Stimulated activated CD8-positive, alpha-beta memory T cell treated with anti-CD3 and anti-CD28 coated beads, Interleukin-4, amount 100 ng/mL, for 24 hours (primary cell): Measurements from ENCODE around the gene PAK6.

Experiments used
- DNase-seq: peaks from one replicate; pipeline ENCODE4 v3.0.0-alpha.2; 2020; ENCODE audit warnings: low read depth

Gene PAK6

GRCh38 chr15:40255033-40255432 lies 16.2 kb downstream of the PAK6 start:
- no peak for DNase-seq

GRCh38 chr15:40256638-40257235 lies 17.9 kb downstream of the PAK6 start:
- no peak for DNase-seq

- no peak for DNase-seq
Measured at GRCh38 chr15:40257656-40258450, 19.0 kb downstream of the PAK6 start.

GRCh38 chr15:40258544-40258943 lies 19.7 kb downstream of the PAK6 start:
- no peak for DNase-seq

- DNase-seq = no peak
Measured at GRCh38 chr15:40259021-40259420, 20.2 kb downstream of the PAK6 start.

- DNase-seq = no peak
Measured at GRCh38 chr15:40263024-40263754, 24.3 kb downstream of the PAK6 start.

GRCh38 chr15:40264321-40265153 lies 25.7 kb downstream of the PAK6 start:
- no peak for DNase-seq

- DNase-seq = no peak
Measured at GRCh38 chr15:40265355-40265754, 26.5 kb downstream of the PAK6 start.

GRCh38 chr15:40265875-40266274 lies 27.0 kb downstream of the PAK6 start:
- DNase-seq = no peak

- DNase-seq = no peak
Measured at GRCh38 chr15:40266828-40267304, 28.0 kb downstream of the PAK6 start.

- DNase-seq = no peak
Measured at GRCh38 chr15:40267670-40268069, 28.8 kb downstream of the PAK6 start.

- DNase-seq = no peak
Measured at GRCh38 chr15:40269604-40270003, 30.7 kb downstream of the PAK6 start.

- DNase-seq = no peak
Measured at GRCh38 chr15:40270246-40270995, 31.6 kb downstream of the PAK6 start.

GRCh38 chr15:40271685-40272484 lies 33.0 kb downstream of the PAK6 start:
- no peak for DNase-seq

GRCh38 chr15:40272485-40273056 lies 33.7 kb downstream of the PAK6 start:
- DNase-seq = no peak

GRCh38 chr15:40273428-40273827 lies 34.6 kb downstream of the PAK6 start:
- no peak for DNase-seq

- peak; percentile 71 for DNase-seq
Measured at GRCh38 chr15:40274350-40275274, 35.7 kb downstream of the PAK6 start.

- no peak for DNase-seq
Measured at GRCh38 chr15:40275523-40275922, 36.7 kb downstream of the PAK6 start.

- DNase-seq = no peak
Measured at GRCh38 chr15:40275954-40276353, 37.1 kb downstream of the PAK6 start.
